ENCODE results near the gene MTR. TPM values are rescaled to one million over a fixed set of nuclear protein-coding genes. Genes with fewer than 3 reads are reported as not detected.

Gene MTR
- polyA plus RNA-seq, 2 of the 4 experiments (the other 2 are of a cell fraction): 6.2 to 12.7 TPM

- DNase-seq (ENCODE audit: low read depth in 1 of 2, low spot score in 1 of 2) (no peak), ATAC-seq (no peak), FAIRE-seq (no peak)
- TF ChIP-seq USF2 (IDR thresholded peaks at IDR 0.05): no peak
- no peak for TF ChIP-seq REST (IDR thresholded peaks at IDR 0.05)
- no peak for TF ChIP-seq ATOH8 (CRISPR knock-in tag; IDR thresholded peaks at IDR 0.05; ENCODE audit: low read depth)
- TF ChIP-seq ZFP36 (IDR thresholded peaks at IDR 0.05; ENCODE audit: borderline replicate concordance, partially characterized antibody): no peak
- Histone ChIP-seq H3K4me2 (no peak overlapping the region), H3K27ac (no peak overlapping the region), H3K4me3 (no peak overlapping the region), H3K4me1 (no peaks in the 10 kb centered on the region), H3K9me3 (no peaks in the 10 kb centered on the region)
- ChIA-PET CTCF (no interaction called here), POLR2A (interaction anchor here (0.6 kb wide), 1 partner anchor 232 kb away, joined by 3 read pairs; no protein-coding TSS in a partner anchor)
- 95% methylated on average over 2 of the region's 2 CpGs for WGBS (ENCODE audit: missing lambda C conversion rate)
Measured at GRCh38 chr1:236841341-236841740, 46.2 kb downstream of the MTR start.

- no peak overlapping the region for H3K4me2 ChIP-seq
- no peaks in the 10 kb centered on the region for H3K9me3 ChIP-seq
- WGBS (ENCODE audit: missing lambda C conversion rate): 91% methylated on average over 5 of the region's 5 CpGs
- POLR2A ChIA-PET: no interaction called here
- no peak overlapping the region for H3K27ac ChIP-seq
- H3K4me1 ChIP-seq: no peaks in the 10 kb centered on the region
- ATAC-seq: no peak
- H3K4me3 ChIP-seq: no peak overlapping the region
- DNase-seq (ENCODE audit: low read depth in 1 of 2, low spot score in 1 of 2): no peak
- TF ChIP-seq FOSL2 (IDR thresholded peaks at IDR 0.05) (no peak), FOSL2 (CRISPR knock-in tag; IDR thresholded peaks at IDR 0.05) (no peak), CHD4 (IDR thresholded peaks at IDR 0.05; ENCODE audit: borderline replicate concordance) (no peak), ZSCAN20 (CRISPR knock-in tag; IDR thresholded peaks at IDR 0.05) (no peak), ATOH8 (CRISPR knock-in tag; IDR thresholded peaks at IDR 0.05; ENCODE audit: low read depth) (no peak), RARB (CRISPR knock-in tag; IDR thresholded peaks at IDR 0.05) (no peak), RAD21 (conservative IDR thresholded peaks at IDR 0.05 in 1 of 2, IDR thresholded peaks at IDR 0.05 in 1 of 2) (no peak), HMGXB4 (CRISPR knock-in tag; IDR thresholded peaks at IDR 0.05; ENCODE audit: borderline replicate concordance) (no peak), MAZ (IDR thresholded peaks at IDR 0.05; ENCODE audit: borderline replicate concordance, low read depth, low read length) (no peak), PBX3 (IDR thresholded peaks at IDR 0.05) (no peak), MAX (IDR thresholded peaks at IDR 0.05) (no peak), EHMT2 (IDR thresholded peaks at IDR 0.05; ENCODE audit: low read depth) (no peak), ZC3H11A (IDR thresholded peaks at IDR 0.05) (no peak)
- CTCF ChIA-PET: no interaction called here
- FAIRE-seq: no peak
Measured at GRCh38 chr1:236844499-236845271, 49.6 kb downstream of the MTR start.
